ENCODE data around the gene LIN37.

- TF ChIP-seq CTCF (IDR thresholded peaks at IDR 0.05 in 4 of 5, conservative IDR thresholded peaks at IDR 0.05 in 1 of 5), result no peak
- TF ChIP-seq POLR2A (IDR thresholded peaks at IDR 0.05), result no peak
Observed at GRCh38 chr19:35738887-35739229, 9.5 kb upstream of the LIN37 start.
